H9 (cell line): Measurements from ENCODE around the gene PXYLP1. TPM values are rescaled to one million over a fixed set of nuclear protein-coding genes. Genes with fewer than 3 reads are reported as not detected.

Source experiments
- DNase-seq: peaks from one replicate; pipeline ENCODE4 v3.0.0-alpha.2; 2017
- H2AFZ ChIP-seq: one replicate; pipeline ENCODE4 v1.6.1; 2013; ENCODE audit warnings: mild to moderate bottlenecking, low read length, control low read depth, moderate library complexity
- H2AK5ac ChIP-seq: 2 replicates; pipeline ENCODE4 v1.6.1; 2013; ENCODE audit warnings: low read length, control low read depth, mixed read lengths; ENCODE audit not compliant: insufficient read length
- H2BK120ac ChIP-seq: one replicate; pipeline ENCODE4 v1.6.1; 2013; ENCODE audit warnings: low read depth, mild to moderate bottlenecking, low read length, control low read depth, inconsistent platforms; ENCODE audit not compliant: poor library complexity, severe bottlenecking
- H2BK12ac ChIP-seq: 2 replicates; pipeline ENCODE4 v1.6.1; 2013; ENCODE audit warnings: low read length, control low read depth, mixed read lengths, low read depth; ENCODE audit not compliant: insufficient read length
- H2BK15ac ChIP-seq: 2 replicates; pipeline ENCODE4 v1.6.1; 2013; ENCODE audit warnings: low read depth, low read length, control low read depth
- H2BK20ac ChIP-seq: one replicate; pipeline ENCODE4 v1.6.1; 2013; ENCODE audit warnings: low read depth, mild to moderate bottlenecking, low read length, control low read depth, inconsistent platforms; ENCODE audit not compliant: poor library complexity, severe bottlenecking
- H2BK5ac ChIP-seq: 2 replicates; pipeline ENCODE4 v1.6.1; 2013; ENCODE audit warnings: low read length, control low read depth, mixed read lengths; ENCODE audit not compliant: insufficient read length
- H3K14ac ChIP-seq: 2 replicates; pipeline ENCODE4 v1.6.1; 2013; ENCODE audit warnings: low read length, control low read depth; ENCODE audit not compliant: insufficient read depth
- H3K18ac ChIP-seq: 2 replicates; pipeline ENCODE4 v1.6.1; 2013; ENCODE audit warnings: low read depth, mild to moderate bottlenecking, mixed read lengths, low read length, control low read depth; ENCODE audit not compliant: insufficient read length
- H3K23ac ChIP-seq: 2 replicates; pipeline ENCODE4 v1.6.1; 2013; ENCODE audit warnings: low read length, control low read depth, mixed read lengths, low read depth; ENCODE audit not compliant: insufficient read length
- H3K23me2 ChIP-seq: 2 replicates; pipeline ENCODE4 v1.6.1; 2013; ENCODE audit warnings: low read depth, mild to moderate bottlenecking, mixed read lengths, low read length, control low read depth; ENCODE audit not compliant: insufficient read length, poor library complexity, severe bottlenecking
- H3K27ac ChIP-seq: 2 replicates; pipeline ENCODE4 v1.5.1; 2013; ENCODE audit warnings: low read length, control low read depth, mixed read lengths, low read depth; ENCODE audit not compliant: insufficient read length
- H3K27me3 ChIP-seq: 2 replicates; pipeline ENCODE4 v1.6.1; 2013; ENCODE audit warnings: low read length, control low read depth, inconsistent platforms; ENCODE audit not compliant: insufficient read depth
- H3K4ac ChIP-seq: 2 replicates; pipeline ENCODE4 v1.6.1; 2013; ENCODE audit warnings: low read depth, mild to moderate bottlenecking, control low read depth, inconsistent platforms, low read length, moderate library complexity
- H3K4me1 ChIP-seq: 2 replicates; pipeline ENCODE4 v1.6.1; 2013; ENCODE audit warnings: low read length, control low read depth, inconsistent platforms; ENCODE audit not compliant: insufficient read depth
- H3K4me2 ChIP-seq: 2 replicates; pipeline ENCODE4 v1.6.1; 2013; ENCODE audit warnings: low read length, control low read depth, mixed read lengths; ENCODE audit not compliant: insufficient read length, insufficient read depth
- H3K56ac ChIP-seq: 2 replicates; pipeline ENCODE4 v1.6.1; 2013; ENCODE audit warnings: low read depth, mild to moderate bottlenecking, mixed read lengths, low read length, control low read depth; ENCODE audit not compliant: insufficient read length
- H3K79me1 ChIP-seq: 2 replicates; pipeline ENCODE4 v1.6.1; 2013; ENCODE audit warnings: low read depth, mild to moderate bottlenecking, moderate library complexity, low read length, control low read depth, inconsistent platforms; ENCODE audit not compliant: insufficient read depth, poor library complexity, severe bottlenecking
- H3K79me2 ChIP-seq: 2 replicates; pipeline ENCODE4 v1.6.1; 2013; ENCODE audit warnings: low read length, control low read depth, inconsistent platforms; ENCODE audit not compliant: insufficient read depth
- H3K9ac ChIP-seq: 2 replicates; pipeline ENCODE4 v1.6.1; 2013; ENCODE audit warnings: low read length, control low read depth, mixed read lengths; ENCODE audit not compliant: insufficient read length; ENCODE audit errors: extremely low read depth
- H3K9me3 ChIP-seq: one replicate; pipeline ENCODE4 v1.6.1; 2013; ENCODE audit warnings: low read depth, low read length, inconsistent platforms; ENCODE audit not compliant: control insufficient read depth
- H3T11ph ChIP-seq: one replicate; pipeline ENCODE4 v1.6.1; 2013; ENCODE audit warnings: mild to moderate bottlenecking, low read length, control low read depth, inconsistent platforms
- H4K20me1 ChIP-seq: one replicate; pipeline ENCODE4 v1.6.1; 2013; ENCODE audit not compliant: control insufficient read depth, insufficient read length, insufficient read depth
- H4K5ac ChIP-seq: 2 replicates; pipeline ENCODE4 v1.6.1; 2013; ENCODE audit warnings: low read depth, mild to moderate bottlenecking, mixed read lengths, low read length, control low read depth; ENCODE audit not compliant: insufficient read length
- H4K8ac ChIP-seq: replicated peaks from 2 replicates; pipeline ENCODE4 v1.6.1; 2013; ENCODE audit warnings: low read length, control low read depth, mixed read lengths, low read depth; ENCODE audit not compliant: insufficient read length
- H4K91ac ChIP-seq: 2 replicates; pipeline ENCODE4 v1.6.1; 2013; ENCODE audit warnings: low read depth, mild to moderate bottlenecking, moderate library complexity, mixed read lengths, low read length, control low read depth; ENCODE audit not compliant: insufficient read length
- H3K27ac Mint-ChIP-seq, 3 experiments: 2 replicates in 2 of 3; 3 replicates in 1 of 3; pipeline ENCODE4 v1.8.0; 2020 to 2021; ENCODE audit warnings: mixed read lengths in 3 of 3, mild to moderate bottlenecking in 1 of 3, moderate library complexity in 1 of 3
- H3K27me3 Mint-ChIP-seq: 2 replicates; pipeline ENCODE4 v1.8.0; 2021; ENCODE audit warnings: low read depth, mild to moderate bottlenecking, moderate library complexity, mixed read lengths
- H3K36me3 Mint-ChIP-seq, 3 experiments: 2 replicates in 2 of 3; 3 replicates in 1 of 3; pipeline ENCODE4 v1.8.0; 2020 to 2021; ENCODE audit warnings: low read depth in 3 of 3, mixed read lengths in 3 of 3; ENCODE audit not compliant: insufficient read depth in 1 of 3
- H3K4me1 Mint-ChIP-seq, 2 experiments: 2 replicates each; pipeline ENCODE4 v1.8.0; 2020; ENCODE audit warnings: mixed read lengths in 2 of 2
- H3K4me3 Mint-ChIP-seq, 2 experiments: 2 replicates in 1 of 2; 3 replicates in 1 of 2; pipeline ENCODE4 v1.8.0; 2020 to 2021; ENCODE audit warnings: mild to moderate bottlenecking in 2 of 2, mixed read lengths in 2 of 2, moderate library complexity in 1 of 2
- H3K9me3 Mint-ChIP-seq, 2 experiments: 2 replicates in 1 of 2; 3 replicates in 1 of 2; pipeline ENCODE4 v1.8.0; 2020; ENCODE audit warnings: mild to moderate bottlenecking in 2 of 2, mixed read lengths in 2 of 2, moderate library complexity in 1 of 2
- WGBS: extraction: QIAGEN DNeasy Blood & Tissue Kit; methylation state at CpG from one replicate; pipeline ENCODE4 v1.1.7; 2013; ENCODE audit warnings: missing lambda C conversion rate, low lambda C conversion rate, mixed read lengths; ENCODE audit not compliant: insufficient read length; ENCODE audit errors: extremely low coverage; 5-methylcytosine and 5-hydroxymethylcytosine counted together
- total RNA-seq: library from RNA; stranded (reverse); gene quantifications from 2 replicates; pipeline ENCODE4 v1.2.1, GENCODE V29; 2021
- TF ChIP-seq, protein P1 (sequence below): fragments of 200-600 bp; sonication (generic); conservative IDR thresholded peaks from 3 replicates; pipeline ENCODE4 v1.8.0; 2021; ENCODE audit warnings: antibody characterized with exemption, mild to moderate bottlenecking

The PXYLP1 gene
- total RNA-seq, 1 experiment from 2014 or later, result 17.9 TPM

DNA sequence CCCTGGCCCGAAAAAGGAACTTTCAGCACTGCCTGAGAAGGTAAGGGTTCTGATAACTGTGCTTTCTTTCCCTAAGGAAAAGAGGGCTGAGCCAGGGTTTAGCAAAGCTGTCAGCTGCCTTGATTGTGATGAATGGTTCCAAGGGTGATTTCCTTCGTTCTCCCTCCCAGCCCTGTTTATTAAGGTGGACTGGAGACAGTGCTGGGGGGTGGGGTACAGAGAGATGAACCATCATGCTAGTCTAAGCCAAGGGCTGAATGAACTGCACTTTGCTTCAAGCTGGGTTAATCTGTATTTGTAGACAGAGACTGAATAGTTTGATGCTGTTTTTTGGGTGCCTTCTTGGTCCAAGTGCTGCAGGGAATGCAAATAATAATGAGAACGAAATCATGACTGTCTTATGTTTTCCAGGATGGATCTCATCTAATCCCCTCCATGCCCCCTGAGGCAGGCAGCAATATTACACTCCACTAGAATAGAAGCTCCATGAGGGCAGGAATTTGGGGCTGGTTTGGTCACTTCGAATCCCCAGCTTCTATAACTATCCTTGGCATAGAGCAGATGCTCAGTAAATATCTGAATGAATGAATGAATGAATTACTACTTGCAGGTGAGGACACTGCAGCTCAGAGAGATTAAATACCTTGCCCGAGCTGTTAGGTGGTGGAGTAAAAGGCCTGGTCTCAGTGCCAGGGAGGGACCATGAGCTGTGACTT is 10.9 kb downstream of the PXYLP1 start:
- no peak for DNase-seq
- WGBS, result no CpG with 5 or more reads among the region's 5 CpGs

More for the DNA sequence above, 10.9 kb downstream of the PXYLP1 start:
- H3K4me2 ChIP-seq, result no peak overlapping the region
- peaks cover 6% of the 10 kb centered on the region; the same call in 1 of the 2 replicates for H3K4me1 ChIP-seq
- H3K27me3 ChIP-seq, result no peaks in the 10 kb centered on the region
- no peak overlapping the region for H2AK5ac ChIP-seq
- no peaks in the 10 kb centered on the region for H3K23me2 ChIP-seq
- H3K23ac ChIP-seq, result no peak overlapping the region
- no peak overlapping the region for H2BK15ac ChIP-seq
- H3K27ac Mint-ChIP-seq, result no peak overlapping the region; a peak in 1 of 7 replicates
- H3K79me2 ChIP-seq, result no peaks in the 10 kb centered on the region
- no peak overlapping the region for H2BK120ac ChIP-seq
- no peak overlapping the region for H3K18ac ChIP-seq
- H3K4me1 Mint-ChIP-seq, result peaks cover 33 to 43% of the 10 kb centered on the region in 2 experiments
- H3K56ac ChIP-seq, result no peak overlapping the region
- H3K14ac ChIP-seq, result no peak overlapping the region
- no peak overlapping the region for H4K91ac ChIP-seq
- H3T11ph ChIP-seq, result no peak overlapping the region
- H3K27ac ChIP-seq, result no peak overlapping the region
- H4K5ac ChIP-seq, result no peak overlapping the region
- H3K27me3 Mint-ChIP-seq, result no peaks in the 10 kb centered on the region
- H4K20me1 ChIP-seq, result no peaks in the 10 kb centered on the region
- H2AFZ ChIP-seq, result no peak overlapping the region
- no peaks in the 10 kb centered on the region for H3K9me3 ChIP-seq
- H3K36me3 Mint-ChIP-seq, result peaks cover 3 to 18% (median 13%) of the 10 kb centered on the region in 3 experiments; a peak in 5 of 7 replicates
- H4K8ac ChIP-seq, result no peak overlapping the region
- TF ChIP-seq, protein P1, sequence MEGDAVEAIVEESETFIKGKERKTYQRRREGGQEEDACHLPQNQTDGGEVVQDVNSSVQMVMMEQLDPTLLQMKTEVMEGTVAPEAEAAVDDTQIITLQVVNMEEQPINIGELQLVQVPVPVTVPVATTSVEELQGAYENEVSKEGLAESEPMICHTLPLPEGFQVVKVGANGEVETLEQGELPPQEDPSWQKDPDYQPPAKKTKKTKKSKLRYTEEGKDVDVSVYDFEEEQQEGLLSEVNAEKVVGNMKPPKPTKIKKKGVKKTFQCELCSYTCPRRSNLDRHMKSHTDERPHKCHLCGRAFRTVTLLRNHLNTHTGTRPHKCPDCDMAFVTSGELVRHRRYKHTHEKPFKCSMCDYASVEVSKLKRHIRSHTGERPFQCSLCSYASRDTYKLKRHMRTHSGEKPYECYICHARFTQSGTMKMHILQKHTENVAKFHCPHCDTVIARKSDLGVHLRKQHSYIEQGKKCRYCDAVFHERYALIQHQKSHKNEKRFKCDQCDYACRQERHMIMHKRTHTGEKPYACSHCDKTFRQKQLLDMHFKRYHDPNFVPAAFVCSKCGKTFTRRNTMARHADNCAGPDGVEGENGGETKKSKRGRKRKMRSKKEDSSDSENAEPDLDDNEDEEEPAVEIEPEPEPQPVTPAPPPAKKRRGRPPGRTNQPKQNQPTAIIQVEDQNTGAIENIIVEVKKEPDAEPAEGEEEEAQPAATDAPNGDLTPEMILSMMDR, result no peak
- H3K9ac ChIP-seq, result no peak overlapping the region
- no peaks in the 10 kb centered on the region; a peak in 1 of 5 replicates for H3K9me3 Mint-ChIP-seq
- no peak overlapping the region for H2BK5ac ChIP-seq
- no peak overlapping the region for H2BK20ac ChIP-seq
- no peak overlapping the region for H3K4ac ChIP-seq
- H3K79me1 ChIP-seq, result no peaks in the 10 kb centered on the region
- H3K4me3 Mint-ChIP-seq, result no peak overlapping the region
- H2BK12ac ChIP-seq, result no peak overlapping the region
